Uterus (tissue), 4 donors: ENCODE data around the gene TTC13. TPM values are rescaled to one million over a fixed set of nuclear protein-coding genes. Genes with fewer than 3 reads are reported as not detected.

Experiments
- DNase-seq, 2 donors: peaks; one replicate each; pipeline ENCODE4 v3.0.0-alpha.2; 2019 to 2020
- H3K27ac ChIP-seq, 2 donors: fragments of 200-600 bp; sonication (generic); 1 replicate in 1 of 2; 2 replicates in 1 of 2; pipeline ENCODE4 v1.5.1; 2016 to 2018
- H3K27me3 ChIP-seq, 2 donors: fragments of 200-600 bp; sonication (generic); one replicate each; pipeline ENCODE4 v1.5.1; 2018 to 2019; ENCODE audit warnings: control low read depth in 1 of 2
- H3K36me3 ChIP-seq, 2 donors: fragments of 200-600 bp; sonication (generic); one replicate each; pipeline ENCODE4 v1.5.1; 2019; ENCODE audit warnings: control low read depth in 1 of 2
- H3K4me1 ChIP-seq, 2 donors: fragments of 200-600 bp; sonication (generic); one replicate each; pipeline ENCODE4 v1.5.1; 2018 to 2019; ENCODE audit warnings: control low read depth in 1 of 2
- H3K4me3 ChIP-seq, 2 donors: fragments of 200-600 bp; sonication (generic); 1 replicate in 1 of 2; 2 replicates in 1 of 2; pipeline ENCODE4 v1.5.1; 2018 to 2019; ENCODE audit warnings: mild to moderate bottlenecking in 1 of 2
- H3K9me3 ChIP-seq, 2 donors: fragments of 200-600 bp; sonication (generic); one replicate each; pipeline ENCODE4 v1.5.1; 2019; ENCODE audit warnings: control low read depth in 1 of 2
- POLR2A ChIP-seq, 2 donors: fragments of 450-650 bp; IDR thresholded peaks; one replicate each; pipeline ENCODE4 v1.6.1; 2016; ENCODE audit warnings: antibody characterized with exemption in 2 of 2, mild to moderate bottlenecking in 1 of 2, moderate library complexity in 1 of 2
- intact Hi-C: fragments of 100-400 bp; cut with DNase I; formaldehyde crosslinking; loops from one replicate; pipeline ENCODE4 v1.15.1; 2023; ENCODE audit warnings: low total_unique reads
- total RNA-seq, 4 donors: library from RNA; depleted of rRNA in 3 of 4; stranded (reverse); fragments of >200 nt in 3 of 4; gene quantifications; one replicate each; pipeline versions ENCODE4 v1.1.0 to v1.2.4, GENCODE V29; 2014 to 2023
- TF ChIP-seq, protein P1 (sequence below), 4 experiments: fragments of 200-600 bp in 2 of 4; fragments of 450-650 bp in 2 of 4; sonication (generic) in 2 of 4; IDR thresholded peaks; one replicate each; pipeline ENCODE4 v1.5.1; 2016 to 2019; ENCODE audit warnings: antibody characterized with exemption in 4 of 4, mild to moderate bottlenecking in 2 of 4, moderate library complexity in 1 of 4
- donor health status: DM: yes; HTN: yes; CAD: no.

Gene TTC13
- total RNA-seq, 4 donors from 2014 or later: 6.9 to 49.1 (median 30.0) TPM

DNA sequence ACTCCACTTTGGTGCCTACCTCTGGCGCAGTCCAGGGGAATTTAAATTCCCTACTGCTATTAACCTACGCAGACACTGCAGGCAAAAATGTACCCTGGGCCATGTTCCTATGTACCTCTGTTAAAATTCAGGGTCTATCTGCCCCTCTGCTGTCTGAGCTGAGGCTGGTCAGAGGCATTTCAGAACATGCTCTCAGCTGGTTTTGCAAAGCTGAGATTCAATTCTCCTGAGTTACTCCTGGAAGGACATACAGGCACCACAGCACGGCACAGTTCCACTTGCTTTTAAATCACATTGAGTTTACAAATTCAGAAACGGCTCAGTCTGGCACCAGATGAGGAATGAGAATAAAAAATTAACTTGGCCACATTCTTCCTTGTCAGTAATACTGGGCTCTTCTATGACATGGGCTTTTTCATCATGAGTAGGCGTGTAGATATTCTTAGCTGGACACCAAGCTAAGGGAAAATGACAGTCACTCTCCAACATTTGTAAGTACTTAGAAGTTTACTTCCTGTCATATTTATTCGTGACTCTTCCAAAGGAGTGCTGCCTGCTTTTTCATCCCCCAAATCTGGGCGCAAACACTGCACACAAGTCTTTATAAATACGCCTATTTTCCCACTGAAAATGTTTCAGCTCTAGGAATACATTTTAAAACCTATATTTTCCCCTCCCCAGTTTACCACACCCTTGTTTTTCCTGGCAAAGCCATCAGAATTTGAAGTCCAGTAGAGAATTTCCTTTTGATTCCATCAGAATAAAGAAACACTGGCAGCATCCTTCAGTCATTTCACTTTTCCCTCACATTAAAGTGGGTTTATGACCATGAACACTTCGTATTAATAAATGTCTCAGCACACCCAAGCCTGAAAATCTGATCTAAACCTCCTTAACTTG lies 112.2 kb downstream of the TTC13 start:
- no peak for TF ChIP-seq POLR2A (IDR thresholded peaks at IDR 0.05)
- TF ChIP-seq, protein P1, sequence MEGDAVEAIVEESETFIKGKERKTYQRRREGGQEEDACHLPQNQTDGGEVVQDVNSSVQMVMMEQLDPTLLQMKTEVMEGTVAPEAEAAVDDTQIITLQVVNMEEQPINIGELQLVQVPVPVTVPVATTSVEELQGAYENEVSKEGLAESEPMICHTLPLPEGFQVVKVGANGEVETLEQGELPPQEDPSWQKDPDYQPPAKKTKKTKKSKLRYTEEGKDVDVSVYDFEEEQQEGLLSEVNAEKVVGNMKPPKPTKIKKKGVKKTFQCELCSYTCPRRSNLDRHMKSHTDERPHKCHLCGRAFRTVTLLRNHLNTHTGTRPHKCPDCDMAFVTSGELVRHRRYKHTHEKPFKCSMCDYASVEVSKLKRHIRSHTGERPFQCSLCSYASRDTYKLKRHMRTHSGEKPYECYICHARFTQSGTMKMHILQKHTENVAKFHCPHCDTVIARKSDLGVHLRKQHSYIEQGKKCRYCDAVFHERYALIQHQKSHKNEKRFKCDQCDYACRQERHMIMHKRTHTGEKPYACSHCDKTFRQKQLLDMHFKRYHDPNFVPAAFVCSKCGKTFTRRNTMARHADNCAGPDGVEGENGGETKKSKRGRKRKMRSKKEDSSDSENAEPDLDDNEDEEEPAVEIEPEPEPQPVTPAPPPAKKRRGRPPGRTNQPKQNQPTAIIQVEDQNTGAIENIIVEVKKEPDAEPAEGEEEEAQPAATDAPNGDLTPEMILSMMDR (IDR thresholded peaks at IDR 0.05): no peak
- H3K36me3 ChIP-seq: no peaks in the 10 kb centered on the region
- H3K4me3 ChIP-seq: peak overlapping the region; percentile 46 to 79
- DNase-seq: no peak
- H3K9me3 ChIP-seq: no peaks in the 10 kb centered on the region
- H3K4me1 ChIP-seq: peaks cover 0 to 24% of the 10 kb centered on the region in 2 donors
- H3K27me3 ChIP-seq: no peaks in the 10 kb centered on the region
- H3K27ac ChIP-seq: peak overlapping the region; percentile 83 to 85
- intact Hi-C loops: no loop called here

DNA sequence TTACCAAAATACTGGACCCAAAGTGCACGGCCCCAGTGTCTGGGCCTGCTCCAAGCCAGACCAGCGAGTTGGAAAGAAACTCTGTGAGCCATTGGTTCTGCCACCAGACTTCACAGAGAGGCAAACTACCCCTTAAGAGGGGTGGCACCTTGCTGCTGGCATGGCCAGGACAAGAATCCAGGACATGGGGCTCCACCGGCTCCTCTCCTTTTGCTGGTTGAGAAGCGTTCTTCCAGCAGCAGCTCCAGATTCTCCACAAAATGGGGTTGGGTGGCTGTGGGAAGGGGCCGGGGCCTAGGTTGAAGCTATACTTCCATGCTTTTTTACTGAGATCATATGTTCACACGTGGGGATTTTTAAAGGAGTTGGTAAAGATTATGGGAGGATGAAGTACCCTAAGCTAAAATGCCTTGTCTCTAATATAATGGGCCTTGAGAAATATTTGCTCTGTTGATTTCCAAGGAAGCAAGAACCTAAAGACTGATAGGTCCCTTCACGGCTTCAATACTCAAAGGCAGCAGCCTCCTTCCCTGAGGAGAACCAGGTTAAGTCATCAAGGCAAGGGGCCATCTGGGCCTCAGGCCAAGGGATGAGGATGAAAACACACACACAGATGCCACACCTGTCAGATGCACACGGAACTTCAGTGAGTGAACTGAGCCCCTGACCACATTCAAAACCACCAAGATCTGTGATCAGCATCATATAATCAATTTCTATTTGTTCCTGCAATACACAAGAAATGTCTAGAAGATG lies 113.4 kb downstream of the TTC13 start:
- no peaks in the 10 kb centered on the region for H3K9me3 ChIP-seq
- H3K27ac ChIP-seq: peak overlapping the region; percentile 23 to 85
- TF ChIP-seq POLR2A (IDR thresholded peaks at IDR 0.05): no peak
- TF ChIP-seq, protein P1 (IDR thresholded peaks at IDR 0.05): no peak
- no peak for DNase-seq
- peaks cover 0 to 24% of the 10 kb centered on the region in 2 donors for H3K4me1 ChIP-seq
- no peak overlapping the region for H3K4me3 ChIP-seq
- H3K27me3 ChIP-seq: no peaks in the 10 kb centered on the region
- intact Hi-C loops: no loop called here
- no peaks in the 10 kb centered on the region for H3K36me3 ChIP-seq

DNA sequence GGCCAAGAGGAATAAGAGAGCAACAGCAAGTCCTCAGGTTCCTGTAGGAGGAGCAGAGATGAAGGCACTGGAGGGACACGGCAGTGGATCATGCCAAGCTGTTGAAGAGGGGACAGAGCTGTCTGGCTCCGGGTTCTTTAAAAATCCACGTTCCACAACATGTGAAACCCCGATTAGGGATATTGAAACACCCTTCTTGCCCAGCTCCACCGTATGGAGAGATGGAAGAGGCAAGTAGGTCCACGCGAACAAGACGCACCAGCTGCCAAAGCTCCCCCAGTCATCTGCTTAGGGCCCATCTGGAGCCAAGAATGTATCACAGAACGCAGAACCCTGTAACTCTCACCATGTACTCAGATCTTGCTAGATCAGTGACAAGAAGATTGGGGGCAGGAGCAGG lies 114.2 kb downstream of the TTC13 start:
- intact Hi-C loops: no loop called here
- no peaks in the 10 kb centered on the region for H3K36me3 ChIP-seq
- TF ChIP-seq POLR2A (IDR thresholded peaks at IDR 0.05): no peak
- TF ChIP-seq, protein P1 (IDR thresholded peaks at IDR 0.05): no peak
- peak overlapping the region in 1 of 2 donors; percentile 59 for H3K27ac ChIP-seq
- DNase-seq: no peak
- H3K27me3 ChIP-seq: no peaks in the 10 kb centered on the region
- H3K4me3 ChIP-seq: no peak overlapping the region
- no peaks in the 10 kb centered on the region for H3K9me3 ChIP-seq
- H3K4me1 ChIP-seq: peaks cover 0 to 28% of the 10 kb centered on the region in 2 donors

DNA sequence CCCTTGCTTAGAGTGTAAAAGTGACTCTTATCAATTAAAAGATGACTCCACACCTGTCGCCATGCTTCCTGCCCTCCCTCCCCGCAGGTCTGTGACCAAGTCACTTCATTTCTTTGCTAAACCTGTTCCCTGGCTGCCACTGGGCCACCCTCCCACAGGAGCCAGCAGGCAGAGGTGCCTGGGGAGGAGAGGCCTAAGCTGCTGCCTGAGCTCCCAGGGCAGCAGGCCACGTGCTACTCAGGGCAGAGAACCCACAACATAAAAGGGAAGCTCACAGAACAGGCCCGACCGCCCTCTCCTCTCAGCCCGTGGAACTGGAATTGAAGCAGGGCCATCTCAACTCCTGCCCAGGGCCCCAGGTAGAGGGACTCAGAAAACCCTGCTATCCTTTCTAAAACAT lies 115.2 kb downstream of the TTC13 start:
- H3K4me3 ChIP-seq: no peak overlapping the region

More for the DNA sequence above, 115.2 kb downstream of the TTC13 start:
- TF ChIP-seq, protein P1 (IDR thresholded peaks at IDR 0.05): no peak
- no peak for TF ChIP-seq POLR2A (IDR thresholded peaks at IDR 0.05)
- Histone ChIP-seq H3K4me1 (peaks cover 0 to 33% of the 10 kb centered on the region in 2 donors), H3K27me3 (no peaks in the 10 kb centered on the region), H3K27ac (peak overlapping the region; percentile 20 to 38), H3K36me3 (no peaks in the 10 kb centered on the region), H3K9me3 (no peaks in the 10 kb centered on the region)
- DNase-seq: no peak
- intact Hi-C loops: no loop called here
